ENCODE results near the gene SNX5. TPM values are rescaled to one million over a fixed set of nuclear protein-coding genes. Genes with fewer than 3 reads are reported as not detected.
"Not testable (repeated sequence)": the region's sequence is repeated elsewhere in the genome, so short reads cannot be mapped to it uniquely, and the experiment has no call there.

The SNX5 gene
- total RNA-seq, 2 experiments from 2014 or later, result 234 to 256 TPM

DNA sequence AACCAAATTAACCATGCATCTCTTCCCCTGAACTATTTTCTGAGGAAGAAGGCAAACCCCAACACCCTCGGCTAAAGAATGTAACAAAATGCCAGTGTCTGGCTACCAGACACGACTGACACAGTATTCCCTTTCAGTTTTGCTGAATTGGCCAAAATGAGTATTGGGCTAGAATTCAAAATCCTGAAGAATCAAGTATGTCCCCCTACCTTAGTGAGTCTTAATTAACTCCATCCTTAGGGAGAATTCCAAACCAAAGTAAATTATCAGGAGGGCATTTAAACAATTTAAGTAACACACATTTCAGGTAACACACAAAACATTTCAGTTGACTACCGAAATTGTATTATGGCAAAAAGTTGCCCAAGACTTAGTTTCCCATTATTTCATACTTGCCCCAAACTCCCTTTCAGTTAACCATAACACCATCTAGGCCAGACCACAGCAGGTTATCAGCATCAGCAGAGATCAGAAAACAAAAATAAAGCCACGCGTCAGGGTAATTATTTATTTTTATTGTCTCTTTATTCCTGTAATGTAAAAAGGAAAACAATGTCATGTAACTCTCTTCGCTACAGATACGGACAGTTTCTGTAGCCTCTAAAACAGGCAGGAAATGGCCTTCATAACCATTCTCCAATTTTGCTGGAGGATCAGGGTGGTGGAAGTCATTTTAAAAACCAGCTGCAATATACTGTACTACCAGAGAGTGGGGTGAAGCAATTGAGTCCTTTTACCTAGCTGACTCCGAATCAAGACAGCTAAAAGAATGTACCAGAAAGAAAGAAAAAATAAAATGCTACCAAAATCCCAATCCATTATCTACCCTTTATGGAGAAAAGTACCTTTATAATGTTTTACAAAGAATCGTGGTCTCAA is 1.9 kb downstream of the SNX5 start:
- H3K9me3 Mint-ChIP-seq, result no peaks in the 10 kb centered on the region
- CTCF ChIA-PET, result interaction anchor here (0.7 to 3.7 kb wide), 4 partner anchors 9 to 463 kb away, joined by 4 to 31 read pairs (median 4); no protein-coding TSS in a partner anchor
- H3K36me3 Mint-ChIP-seq, result peaks cover 72% of the 10 kb centered on the region
- no peaks in the 10 kb centered on the region for H3K27me3 Mint-ChIP-seq
- H3K27ac Mint-ChIP-seq, result peak overlapping the region; percentile 99
- no peak for DNase-seq
- H3K4me3 Mint-ChIP-seq, result peak overlapping the region; percentile 96
- peaks cover 44% of the 10 kb centered on the region for H3K4me1 Mint-ChIP-seq (ENCODE audit: low read depth)
- intact Hi-C loops (cut with micrococcal nuclease), result loop anchor here (1.0 to 10.0 kb wide), 5 partner anchors 7 to 1392 kb away; partner anchors contain the start of genes BFSP1, KIF16B and SMIM26
- POLR2A ChIA-PET, result interaction anchor here (0.7 to 4.4 kb wide), 6 partner anchors 8 to 396 kb away, joined by 3 to 20 read pairs (median 8); partner anchors contain the start of gene DSTN

DNA sequence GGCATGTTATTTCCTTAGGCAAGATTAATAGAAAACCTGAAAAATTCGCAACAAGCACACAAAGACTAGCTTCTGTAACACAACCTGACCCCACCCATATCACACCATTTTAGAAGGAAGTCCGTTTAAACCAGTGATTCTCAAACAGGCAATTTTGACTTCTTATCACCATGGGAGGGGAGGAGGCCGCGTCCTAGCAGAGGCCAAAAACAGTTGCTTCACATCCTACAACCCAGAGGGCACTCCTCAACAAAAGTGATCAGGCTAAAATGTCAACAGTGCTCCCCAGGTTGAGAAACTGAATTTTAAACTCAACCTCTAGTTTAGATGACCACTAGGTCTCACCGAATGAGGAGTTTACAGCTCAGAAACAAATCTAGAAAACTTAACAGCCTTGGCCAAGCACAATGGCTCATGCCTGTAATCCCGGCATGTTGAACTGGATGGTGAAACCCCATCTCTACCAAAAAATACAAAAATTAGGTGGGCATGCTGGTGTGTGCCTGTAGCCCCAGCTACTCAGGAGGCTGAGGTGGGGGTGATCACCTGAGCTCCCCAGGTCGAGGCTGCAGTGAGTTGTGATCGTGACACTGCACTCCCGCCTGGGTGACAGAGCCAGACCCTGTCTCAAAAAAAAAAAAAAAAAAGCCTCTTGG is 3.4 kb downstream of the SNX5 start:
- intact Hi-C loops (cut with micrococcal nuclease), result loop anchor here (5.0 to 10.0 kb wide), 4 partner anchors 430 to 1390 kb away; partner anchors contain the start of genes BFSP1, KIF16B and SMIM26
- Mint-ChIP-seq H3K4me3 (peak overlapping the region; percentile 96), H3K9me3 (no peaks in the 10 kb centered on the region), H3K27me3 (no peaks in the 10 kb centered on the region), H3K4me1 (ENCODE audit: low read depth) (peaks cover 53% of the 10 kb centered on the region), H3K36me3 (peaks cover 72% of the 10 kb centered on the region), H3K27ac (peak overlapping the region; percentile 99)
- ChIA-PET CTCF (interaction anchor here (0.8 to 3.7 kb wide), 5 partner anchors 27 to 460 kb away, joined by 3 to 31 read pairs (median 4); no protein-coding TSS in a partner anchor), POLR2A (interaction anchor here (0.7 to 4.4 kb wide), 5 partner anchors 9 to 395 kb away, joined by 3 to 20 read pairs (median 7); partner anchors contain the start of genes DSTN and RRBP1)
- DNase-seq, result no peak

DNA sequence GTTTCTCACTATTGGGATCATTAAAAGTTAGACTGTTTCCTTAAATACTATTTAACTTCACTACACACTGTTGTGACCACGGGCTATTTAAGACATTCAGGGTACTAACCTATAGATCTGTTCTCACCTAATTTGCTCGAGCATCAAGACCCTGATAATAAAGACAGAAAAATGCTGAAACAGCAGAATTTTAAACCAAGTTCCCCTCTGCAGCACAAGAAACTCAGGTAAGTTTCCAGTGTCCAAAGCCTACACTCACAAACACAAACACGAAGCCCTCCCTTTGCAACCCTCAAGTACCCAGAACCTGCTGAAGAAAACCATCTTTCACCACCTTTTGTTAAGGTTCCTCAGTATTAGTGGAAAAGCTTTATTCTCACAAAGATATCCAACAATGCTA is 4.0 kb downstream of the SNX5 start:
- Mint-ChIP-seq H3K27me3 (no peaks in the 10 kb centered on the region), H3K9me3 (no peaks in the 10 kb centered on the region), H3K4me3 (peak overlapping the region; percentile 96), H3K36me3 (peaks cover 70% of the 10 kb centered on the region), H3K27ac (peak overlapping the region; percentile 99), H3K4me1 (ENCODE audit: low read depth) (peaks cover 55% of the 10 kb centered on the region)
- intact Hi-C loops (cut with micrococcal nuclease), result loop anchor here (5.0 to 10.0 kb wide), 4 partner anchors 430 to 1390 kb away; partner anchors contain the start of genes BFSP1, KIF16B and SMIM26
- ChIA-PET POLR2A (interaction anchor here (1.0 to 2.0 kb wide), 3 partner anchors 9 to 60 kb away, joined by 3 to 10 read pairs (median 7); no protein-coding TSS in a partner anchor), CTCF (interaction anchor here (1.3 to 3.7 kb wide), 5 partner anchors 29 to 460 kb away, joined by 3 to 31 read pairs (median 5); no protein-coding TSS in a partner anchor)
- no peak for DNase-seq

DNA sequence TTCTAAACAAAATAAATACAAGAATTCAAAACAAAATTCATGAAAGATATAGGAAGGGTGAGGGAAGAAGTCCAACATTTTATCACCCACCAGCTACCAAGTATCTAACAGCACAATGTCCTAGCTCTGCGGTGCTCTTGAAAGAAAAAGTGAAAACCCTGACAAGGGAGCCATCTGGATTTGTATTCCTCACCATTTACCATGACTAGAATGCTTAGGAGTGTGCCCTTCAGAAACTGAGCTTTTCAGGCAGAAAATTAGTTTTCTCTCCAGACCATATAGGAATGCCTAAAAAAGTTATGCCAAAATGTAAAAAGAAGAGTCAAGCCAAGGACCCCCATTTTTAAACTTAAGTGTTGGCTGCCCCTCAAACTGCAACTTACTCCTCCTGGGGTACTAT is 4.5 kb downstream of the SNX5 start:
- H3K27me3 Mint-ChIP-seq, result no peaks in the 10 kb centered on the region
- peaks cover 74% of the 10 kb centered on the region for H3K36me3 Mint-ChIP-seq
- peaks cover 61% of the 10 kb centered on the region for H3K4me1 Mint-ChIP-seq (ENCODE audit: low read depth)
- ChIA-PET CTCF (interaction anchor here (0.9 to 2.2 kb wide), 3 partner anchors 30 to 282 kb away, joined by 3 to 11 read pairs (median 6); partner anchors contain the start of gene RRBP1), POLR2A (no interaction called here)
- H3K27ac Mint-ChIP-seq, result peak overlapping the region; percentile 99
- no peak for DNase-seq
- H3K9me3 Mint-ChIP-seq, result no peaks in the 10 kb centered on the region
- intact Hi-C loops (cut with micrococcal nuclease), result loop anchor here (10.0 kb wide), 3 partner anchors 429 to 1389 kb away; partner anchors contain the start of genes BFSP1 and KIF16B
- peak overlapping the region; percentile 96 for H3K4me3 Mint-ChIP-seq

DNA sequence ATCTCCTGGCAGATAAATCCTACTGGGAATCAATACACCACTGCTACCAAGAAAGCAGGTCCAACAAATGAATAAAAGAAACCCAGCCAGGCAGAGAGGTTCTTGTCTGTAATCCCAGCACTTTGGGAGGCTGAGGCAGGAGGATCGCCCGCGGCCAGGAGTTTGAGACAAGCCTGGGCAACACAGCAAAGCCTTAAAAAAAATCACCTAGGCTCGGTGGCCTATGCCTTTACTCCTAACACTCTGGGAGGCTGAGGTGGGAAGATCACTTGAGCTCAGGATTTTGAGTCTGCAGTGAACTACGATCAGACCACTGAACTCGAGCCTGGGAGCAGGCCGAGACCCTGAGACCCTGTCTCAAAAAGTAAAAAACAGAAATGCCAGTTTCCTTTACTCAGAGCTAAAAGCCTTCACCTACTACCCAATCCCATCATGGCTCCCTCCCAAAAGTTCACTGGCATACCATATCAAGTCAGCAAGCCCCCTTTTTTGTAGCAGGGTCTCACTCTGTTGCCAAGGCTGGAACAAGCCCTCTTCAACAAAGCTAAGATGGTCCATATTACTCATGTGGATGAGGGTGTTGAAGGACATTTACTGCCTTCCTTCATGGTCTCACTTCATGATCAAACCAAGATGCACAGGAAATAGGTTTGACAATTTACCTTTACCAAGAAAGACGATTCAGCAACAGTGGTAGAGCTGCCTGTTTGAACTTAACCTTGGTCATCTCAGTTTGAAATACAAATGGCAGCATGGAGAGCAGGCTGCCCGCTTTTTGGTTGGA is 5.3 kb downstream of the SNX5 start:
- peaks cover 72% of the 10 kb centered on the region for H3K36me3 Mint-ChIP-seq
- peaks cover 68% of the 10 kb centered on the region for H3K4me1 Mint-ChIP-seq (ENCODE audit: low read depth)
- H3K27ac Mint-ChIP-seq, result peak overlapping the region; percentile 99
- POLR2A ChIA-PET, result no interaction called here
- CTCF ChIA-PET, result interaction anchor here (0.7 to 2.2 kb wide), 4 partner anchors 19 to 281 kb away, joined by 3 to 11 read pairs (median 4); partner anchors contain the start of gene RRBP1
- no peaks in the 10 kb centered on the region for H3K9me3 Mint-ChIP-seq
- no peaks in the 10 kb centered on the region for H3K27me3 Mint-ChIP-seq
- no peak for DNase-seq
- H3K4me3 Mint-ChIP-seq, result peak overlapping the region; percentile 96
- intact Hi-C loops (cut with micrococcal nuclease), result loop anchor here (10.0 kb wide), 3 partner anchors 429 to 1389 kb away; partner anchors contain the start of genes BFSP1 and KIF16B

DNA sequence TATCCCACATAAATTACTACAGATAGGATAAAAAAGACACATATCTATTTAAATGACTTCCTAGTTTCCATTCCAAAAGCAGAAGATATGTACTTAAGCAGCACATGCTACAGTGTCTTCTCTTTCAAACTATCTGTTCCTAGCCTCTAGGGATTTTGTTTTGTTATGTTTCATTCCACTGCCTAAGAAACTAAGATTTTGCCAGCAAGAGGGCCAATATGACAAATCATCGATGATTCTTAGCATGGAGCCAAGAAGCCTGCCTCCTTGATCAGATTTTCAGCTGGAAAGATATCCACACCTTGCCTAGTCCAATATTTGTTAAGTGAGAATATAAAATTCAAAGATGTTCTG is 7.0 kb downstream of the SNX5 start:
- no peak for DNase-seq
- peaks cover 66% of the 10 kb centered on the region for H3K36me3 Mint-ChIP-seq
- no peaks in the 10 kb centered on the region for H3K27me3 Mint-ChIP-seq
- intact Hi-C loops (cut with micrococcal nuclease), result loop anchor here (10.0 kb wide), 3 partner anchors 427 to 1387 kb away; partner anchors contain the start of genes BFSP1 and KIF16B
- H3K9me3 Mint-ChIP-seq, result no peaks in the 10 kb centered on the region
- POLR2A ChIA-PET, result interaction anchor here (1.0 kb wide), 1 partner anchor 31 kb away, joined by 3 read pairs; no protein-coding TSS in a partner anchor
- CTCF ChIA-PET, result no interaction called here
- peaks cover 80% of the 10 kb centered on the region for H3K4me1 Mint-ChIP-seq (ENCODE audit: low read depth)
- peak overlapping the region; percentile 43 for H3K4me3 Mint-ChIP-seq
- peak overlapping the region; percentile 85 for H3K27ac Mint-ChIP-seq

DNA sequence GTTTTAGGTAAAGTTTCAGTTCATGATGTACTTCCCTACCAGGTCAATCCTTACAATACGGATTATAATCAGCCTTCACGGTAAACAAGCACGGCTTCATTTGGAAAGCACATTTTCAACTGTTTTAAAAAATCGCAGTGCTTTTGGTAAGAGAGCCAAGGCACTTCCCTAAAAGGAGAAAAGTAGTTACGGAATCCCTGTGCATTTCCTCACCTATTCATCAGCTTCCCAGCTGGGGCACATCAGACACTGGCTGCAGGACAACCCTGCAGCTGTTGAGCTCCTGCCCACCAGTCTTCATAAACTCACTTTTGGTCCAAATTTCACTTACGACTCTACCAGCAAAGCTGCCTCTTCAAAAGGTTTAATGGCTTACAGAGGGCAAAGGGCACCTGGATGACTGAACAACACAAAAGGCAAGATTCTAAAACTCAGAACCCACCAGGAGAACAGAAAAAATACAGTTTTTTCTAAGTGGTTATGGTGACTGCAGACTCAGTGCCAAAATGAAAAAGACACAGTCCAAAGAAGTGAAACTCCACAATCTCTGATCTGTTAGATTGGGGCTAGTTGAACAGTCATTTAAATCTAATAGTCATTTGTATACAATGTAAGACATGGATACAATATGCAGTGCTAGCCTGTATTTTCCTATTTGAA is 7.5 kb downstream of the SNX5 start:
- H3K4me3 Mint-ChIP-seq, result peak overlapping the region; percentile 36

DNA sequence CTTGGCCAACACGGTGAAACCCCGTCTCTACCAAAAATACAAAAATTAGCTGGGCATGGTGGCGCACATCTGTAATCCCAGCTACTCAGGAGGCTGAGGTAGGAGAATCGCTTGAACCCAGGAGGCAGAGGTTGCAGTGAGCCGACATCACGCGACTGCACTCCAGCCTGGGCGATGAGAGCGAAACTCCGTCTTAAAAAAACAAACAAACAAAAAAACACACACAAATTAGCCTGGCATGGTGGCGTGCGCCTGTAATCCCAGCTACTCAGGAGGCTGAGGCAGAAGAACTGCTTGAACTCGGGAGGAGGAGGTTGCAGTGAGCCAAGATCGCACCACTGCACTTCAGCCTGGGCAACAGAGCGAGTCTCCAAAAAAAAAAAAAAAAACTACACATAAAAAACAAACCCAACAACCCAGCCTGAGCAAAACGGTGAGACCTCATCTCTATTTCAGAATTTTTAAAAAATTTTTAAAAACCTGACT is 8.2 kb downstream of the SNX5 start:
- Mint-ChIP-seq H3K4me1 (ENCODE audit: low read depth) (peaks cover 90% of the 10 kb centered on the region), H3K27ac (peak overlapping the region; percentile 83), H3K36me3 (peaks cover 60% of the 10 kb centered on the region)
- ChIA-PET POLR2A (interaction anchor here (2.7 kb wide), 1 partner anchor 33 kb away, joined by 13 read pairs; no protein-coding TSS in a partner anchor), CTCF (interaction anchor here (1.1 to 6.6 kb wide), 2 partner anchors 34 to 278 kb away, joined by 3 to 42 read pairs; no protein-coding TSS in a partner anchor)
- H3K9me3 Mint-ChIP-seq, H3K4me3 Mint-ChIP-seq, DNase-seq, H3K27me3 Mint-ChIP-seq: not testable (repeated sequence)
- intact Hi-C loops (cut with micrococcal nuclease), result loop anchor here (10.0 kb wide), 3 partner anchors 426 to 1386 kb away; partner anchors contain the start of genes BFSP1 and KIF16B

More for the DNA sequence above, 7.5 kb downstream of the SNX5 start:
- H3K4me1 Mint-ChIP-seq (ENCODE audit: low read depth), result peaks cover 83% of the 10 kb centered on the region
- intact Hi-C loops (cut with micrococcal nuclease), result loop anchor here (10.0 kb wide), 3 partner anchors 426 to 1386 kb away; partner anchors contain the start of genes BFSP1 and KIF16B
- H3K27ac Mint-ChIP-seq, result peak overlapping the region; percentile 85
- CTCF ChIA-PET, result interaction anchor here (1.1 to 6.6 kb wide), 2 partner anchors 34 to 278 kb away, joined by 3 to 42 read pairs; no protein-coding TSS in a partner anchor
- DNase-seq, result no peak
- POLR2A ChIA-PET, result no interaction called here
- H3K27me3 Mint-ChIP-seq, result no peaks in the 10 kb centered on the region
- H3K36me3 Mint-ChIP-seq, result peaks cover 62% of the 10 kb centered on the region
- H3K9me3 Mint-ChIP-seq, result no peaks in the 10 kb centered on the region

DNA sequence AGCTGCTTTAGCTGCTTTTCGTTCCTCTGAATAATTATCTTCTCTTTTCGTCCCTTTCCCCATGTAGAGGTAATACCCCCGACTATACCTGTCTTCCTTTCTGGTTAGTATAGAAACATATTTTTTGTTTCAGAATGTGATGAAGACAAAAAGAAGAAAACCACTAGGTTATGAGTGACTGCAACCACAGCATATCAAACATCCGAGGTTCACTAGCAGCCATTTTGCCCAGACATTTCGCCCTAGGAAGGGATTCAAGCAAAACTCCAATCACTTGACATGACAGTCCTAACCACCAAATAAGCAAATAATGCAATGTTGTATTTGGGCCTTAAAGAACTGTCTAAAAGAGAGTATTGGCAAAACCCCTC is 9.4 kb downstream of the SNX5 start:
- Mint-ChIP-seq H3K4me3 (peak overlapping the region; percentile 25), H3K36me3 (peaks cover 62% of the 10 kb centered on the region), H3K27ac (peak overlapping the region; percentile 83), H3K9me3 (no peaks in the 10 kb centered on the region), H3K27me3 (no peaks in the 10 kb centered on the region), H3K4me1 (ENCODE audit: low read depth) (peaks cover 88% of the 10 kb centered on the region)
- DNase-seq, result no peak
- ChIA-PET CTCF (interaction anchor here (1.5 to 6.6 kb wide), 4 partner anchors 11 to 277 kb away, joined by 3 to 42 read pairs (median 14); partner anchors contain the start of gene RRBP1), POLR2A (interaction anchor here (0.9 to 2.7 kb wide), 4 partner anchors 9 to 34 kb away, joined by 3 to 19 read pairs (median 10); partner anchors contain the start of genes MGME1 and SNX5)
- intact Hi-C loops (cut with micrococcal nuclease), result loop anchor here (1.0 to 2.0 kb wide), 5 partner anchors 8 to 37 kb away; no protein-coding TSS in a partner anchor
